Measurements from ENCODE around the gene FOCAD. TPM values are rescaled to one million over a fixed set of nuclear protein-coding genes. Genes with fewer than 3 reads are reported as not detected.
"Not testable (repeated sequence)": the region's sequence is repeated elsewhere in the genome, so short reads cannot be mapped to it uniquely, and the experiment has no call there.

FOCAD gene
- total RNA-seq, 4 donors from 2014 or later, result 24.0 to 64.5 (median 33.1) TPM

DNA sequence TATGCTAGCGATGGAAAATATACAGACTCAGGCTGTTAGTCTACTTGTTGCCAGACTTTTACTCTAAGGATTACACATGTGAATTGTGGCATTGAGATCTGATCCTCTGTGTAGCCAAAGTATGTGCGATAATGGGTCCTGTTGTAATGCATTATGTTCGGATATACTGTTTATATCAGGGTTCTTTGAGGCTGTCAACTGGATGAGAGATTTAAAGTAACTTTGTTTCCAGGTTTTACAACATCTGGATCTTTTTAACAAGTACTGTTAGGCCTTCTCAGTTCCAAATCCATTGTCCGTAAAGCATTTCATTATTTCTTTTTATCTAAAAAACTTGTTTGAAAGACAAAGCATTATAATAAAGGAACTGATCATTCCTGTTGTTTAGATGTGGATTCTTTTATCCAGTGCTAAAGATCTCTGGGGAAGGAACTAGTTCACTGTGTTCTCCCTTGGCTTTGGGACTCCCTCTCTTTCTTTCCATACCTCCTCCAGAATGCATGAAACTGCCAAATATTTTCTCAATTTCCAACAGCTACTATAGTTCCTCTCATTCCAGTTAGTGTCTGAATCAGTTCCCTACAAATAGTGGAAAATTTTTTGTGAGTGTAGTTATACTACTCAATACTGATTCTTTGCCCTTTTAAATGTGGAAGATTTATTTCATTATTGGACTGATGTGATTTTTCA, 278.6 kb downstream of the FOCAD start:
- Histone ChIP-seq H3K4me3 (no peak overlapping the region), H3K27ac (no peak overlapping the region), H3K9me3 (no peaks in the 10 kb centered on the region), H3K4me1 (no peaks in the 10 kb centered on the region), H3K27me3 (no peaks in the 10 kb centered on the region), H3K36me3 (peaks cover 6% of the 10 kb centered on the region)
- 75% methylated on average over 4 of the region's 4 CpGs for WGBS
- TF ChIP-seq, protein P1, sequence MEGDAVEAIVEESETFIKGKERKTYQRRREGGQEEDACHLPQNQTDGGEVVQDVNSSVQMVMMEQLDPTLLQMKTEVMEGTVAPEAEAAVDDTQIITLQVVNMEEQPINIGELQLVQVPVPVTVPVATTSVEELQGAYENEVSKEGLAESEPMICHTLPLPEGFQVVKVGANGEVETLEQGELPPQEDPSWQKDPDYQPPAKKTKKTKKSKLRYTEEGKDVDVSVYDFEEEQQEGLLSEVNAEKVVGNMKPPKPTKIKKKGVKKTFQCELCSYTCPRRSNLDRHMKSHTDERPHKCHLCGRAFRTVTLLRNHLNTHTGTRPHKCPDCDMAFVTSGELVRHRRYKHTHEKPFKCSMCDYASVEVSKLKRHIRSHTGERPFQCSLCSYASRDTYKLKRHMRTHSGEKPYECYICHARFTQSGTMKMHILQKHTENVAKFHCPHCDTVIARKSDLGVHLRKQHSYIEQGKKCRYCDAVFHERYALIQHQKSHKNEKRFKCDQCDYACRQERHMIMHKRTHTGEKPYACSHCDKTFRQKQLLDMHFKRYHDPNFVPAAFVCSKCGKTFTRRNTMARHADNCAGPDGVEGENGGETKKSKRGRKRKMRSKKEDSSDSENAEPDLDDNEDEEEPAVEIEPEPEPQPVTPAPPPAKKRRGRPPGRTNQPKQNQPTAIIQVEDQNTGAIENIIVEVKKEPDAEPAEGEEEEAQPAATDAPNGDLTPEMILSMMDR (IDR thresholded peaks at IDR 0.05), result no peak
- no peak for TF ChIP-seq POLR2A (IDR thresholded peaks at IDR 0.05)
- no peak for TF ChIP-seq POLR2AphosphoS5 (IDR thresholded peaks at IDR 0.05)
- no peak for TF ChIP-seq EP300 (IDR thresholded peaks at IDR 0.05)
- no peak for DNase-seq (ENCODE audit: low spot score in 2 of 2)

DNA sequence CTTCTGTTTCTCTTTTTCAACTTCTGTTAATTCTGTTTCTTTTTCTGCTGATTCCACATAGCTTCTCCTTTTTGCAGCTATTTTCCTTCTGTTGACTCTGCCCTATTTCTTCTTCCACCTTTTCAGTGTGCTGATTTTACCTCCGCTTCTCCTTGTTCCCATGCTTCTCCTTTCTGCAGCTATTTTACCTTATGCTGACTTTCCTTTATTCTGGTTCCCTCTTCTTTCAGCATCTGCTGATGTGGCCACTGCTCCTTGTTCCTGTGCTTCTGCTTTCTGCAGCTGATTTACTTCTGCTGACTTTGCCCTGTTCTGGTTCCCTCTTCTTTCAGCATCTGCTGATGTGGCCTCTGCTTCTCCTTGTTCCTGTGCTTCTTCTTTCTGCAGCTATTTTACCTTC, 288.6 kb downstream of the FOCAD start:
- Histone ChIP-seq H3K36me3 (peaks cover 9% of the 10 kb centered on the region), H3K27ac (no peak overlapping the region), H3K9me3 (no peaks in the 10 kb centered on the region), H3K4me3 (no peak overlapping the region), H3K4me1 (no peaks in the 10 kb centered on the region), H3K27me3 (no peaks in the 10 kb centered on the region)
- no peak for TF ChIP-seq POLR2A (IDR thresholded peaks at IDR 0.05)
- no peak for TF ChIP-seq EP300 (IDR thresholded peaks at IDR 0.05)
- TF ChIP-seq POLR2AphosphoS5 (IDR thresholded peaks at IDR 0.05), result no peak
- TF ChIP-seq, protein P1 (IDR thresholded peaks at IDR 0.05), result no peak
- 100% methylated on average over 1 of the region's 1 CpG for WGBS
- DNase-seq (ENCODE audit: low spot score in 2 of 2), result no peak

DNA sequence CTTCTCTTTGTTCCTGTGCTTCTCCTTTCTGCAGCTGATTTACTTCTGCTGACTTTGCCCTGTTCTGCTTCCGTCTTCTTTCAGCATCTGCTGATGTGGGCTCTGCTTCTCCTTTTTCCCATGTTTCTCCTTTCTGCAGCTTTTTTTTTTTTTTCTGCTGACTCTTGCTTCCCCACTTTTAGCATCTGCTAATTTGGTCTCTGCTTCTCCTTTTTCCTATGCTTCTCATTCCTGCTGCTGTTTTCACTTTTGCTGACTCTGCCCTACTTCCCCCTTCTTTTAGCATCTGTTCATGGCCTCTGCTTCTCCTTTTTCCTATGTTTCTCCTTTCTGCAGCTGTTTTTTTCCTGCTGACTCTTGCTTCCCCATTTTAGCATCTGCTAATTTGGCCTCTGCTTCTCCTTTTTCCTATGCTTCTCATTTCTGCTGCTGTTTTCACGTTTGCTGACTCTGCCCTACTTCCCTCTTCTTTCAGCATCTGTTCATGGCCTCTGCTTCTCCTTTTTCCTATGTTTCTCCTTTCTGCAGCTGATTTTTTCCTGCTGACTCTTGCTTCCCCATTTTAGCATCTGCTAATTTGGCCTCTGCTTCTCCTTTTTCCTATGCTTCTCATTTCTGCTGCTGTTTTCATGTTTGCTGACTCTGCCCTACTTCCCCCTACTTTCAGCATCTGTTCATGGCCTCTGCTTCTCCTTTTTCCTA, 289.3 kb downstream of the FOCAD start:
- H3K9me3 ChIP-seq; DNase-seq (ENCODE audit: low spot score in 2 of 2); H3K27ac ChIP-seq; H3K4me1 ChIP-seq; H3K27me3 ChIP-seq; H3K4me3 ChIP-seq: not testable (repeated sequence)
- WGBS, result 84% methylated on average over 2 of the region's 2 CpGs
- peaks cover 11% of the 10 kb centered on the region for H3K36me3 ChIP-seq

DNA sequence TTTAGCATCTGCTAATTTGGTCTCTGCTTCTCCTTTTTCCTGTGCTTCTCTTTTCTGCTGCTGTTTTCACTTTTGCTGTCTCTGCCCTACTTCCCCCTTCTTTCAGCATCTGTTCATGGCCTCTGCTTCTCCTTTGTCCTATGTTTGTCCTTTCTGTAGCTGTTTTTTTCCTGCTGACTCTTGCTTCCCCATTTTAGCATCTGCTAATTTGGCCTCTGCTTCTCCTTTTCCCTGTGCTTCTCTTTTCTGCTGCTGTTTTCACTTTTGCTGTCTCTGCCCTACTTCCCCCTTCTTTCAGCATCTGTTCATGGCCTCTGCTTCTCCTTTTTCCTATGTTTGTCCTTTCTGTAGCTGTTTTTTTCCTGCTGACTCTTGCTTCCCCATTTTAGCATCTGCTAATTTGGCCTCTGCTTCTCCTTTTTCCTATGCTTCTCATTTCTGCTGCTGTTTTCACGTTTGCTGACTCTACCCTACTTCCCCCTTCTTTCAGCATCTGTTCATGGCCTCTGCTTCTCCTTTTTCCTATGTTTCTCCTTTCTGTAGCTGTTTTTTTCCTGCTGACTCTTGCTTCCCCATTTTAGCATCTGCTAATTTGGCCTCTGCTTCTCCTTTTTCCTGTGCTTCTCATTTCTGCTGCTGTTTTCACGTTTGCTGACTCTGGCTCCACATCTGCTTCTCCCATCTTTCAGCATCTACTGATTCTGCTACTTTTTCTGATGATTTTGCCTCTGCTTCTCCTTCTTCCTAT, 290.3 kb downstream of the FOCAD start:
- not testable (repeated sequence) for H3K4me1 ChIP-seq; H3K9me3 ChIP-seq; DNase-seq (ENCODE audit: low spot score in 2 of 2); H3K27me3 ChIP-seq; H3K4me3 ChIP-seq; H3K27ac ChIP-seq
- H3K36me3 ChIP-seq, result peaks cover 13% of the 10 kb centered on the region
- WGBS, result 67% methylated on average over 2 of the region's 2 CpGs

DNA sequence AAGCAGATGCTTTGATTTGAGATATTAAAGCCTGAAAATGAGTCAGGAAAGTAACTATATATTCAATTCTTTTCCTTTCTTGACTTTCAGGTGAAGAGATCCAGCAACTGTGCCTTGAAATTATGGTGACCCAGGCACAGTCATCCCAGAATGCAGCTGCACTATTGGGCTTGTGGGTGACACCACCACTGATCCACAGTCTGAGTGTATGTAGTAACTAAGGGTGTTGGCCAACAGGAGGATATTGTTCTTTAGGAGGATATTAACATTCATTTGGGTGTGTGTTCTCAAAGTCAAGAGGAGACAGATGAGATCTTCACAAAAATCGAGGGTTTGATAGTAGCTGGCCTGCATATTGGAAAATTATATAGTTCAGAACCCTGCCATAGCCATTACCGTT, 294.2 kb downstream of the FOCAD start:
- 91% methylated on average over 2 of the region's 2 CpGs for WGBS
- H3K4me3 ChIP-seq, result no peak overlapping the region
- peaks cover 13% of the 10 kb centered on the region for H3K36me3 ChIP-seq
- H3K27ac ChIP-seq, result no peak overlapping the region
- H3K9me3 ChIP-seq, result no peaks in the 10 kb centered on the region
- peaks cover 6% of the 10 kb centered on the region for H3K4me1 ChIP-seq
- DNase-seq (ENCODE audit: low spot score in 2 of 2), result no peak
- TF ChIP-seq POLR2A (IDR thresholded peaks at IDR 0.05) (no peak), EP300 (IDR thresholded peaks at IDR 0.05) (no peak), POLR2AphosphoS5 (IDR thresholded peaks at IDR 0.05) (no peak)
- TF ChIP-seq, protein P1 (IDR thresholded peaks at IDR 0.05), result no peak
- no peaks in the 10 kb centered on the region for H3K27me3 ChIP-seq

DNA sequence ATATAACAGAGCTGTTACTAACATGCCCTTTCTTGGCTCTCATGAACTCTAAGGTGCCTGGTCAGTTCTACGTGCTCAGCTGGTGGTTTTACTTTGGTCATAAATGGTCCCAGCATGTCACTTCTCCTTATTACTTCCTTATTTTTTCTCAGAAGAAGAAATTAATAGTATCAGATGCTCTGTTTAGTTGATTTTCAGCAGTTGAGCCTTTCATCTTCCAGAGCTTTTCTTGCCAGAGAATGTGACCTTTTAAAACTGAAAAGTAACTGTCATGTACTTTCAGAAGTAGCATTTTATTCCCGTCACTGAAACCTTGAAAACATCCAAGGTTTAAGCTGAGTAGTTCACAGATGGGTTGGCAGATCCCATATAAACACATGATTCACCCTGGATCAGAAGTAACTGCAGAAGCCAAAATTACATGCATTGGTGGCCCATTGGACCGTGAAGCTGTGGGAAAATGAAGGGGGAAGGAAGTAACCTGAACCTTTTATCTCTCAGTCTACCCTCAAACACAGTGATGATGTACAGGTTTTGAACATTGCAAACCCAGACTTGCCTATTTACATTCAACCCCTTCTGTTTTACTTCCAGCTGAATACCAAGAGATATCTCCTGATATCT, 296.9 kb downstream of the FOCAD start:
- H3K27ac ChIP-seq, result no peak overlapping the region

More for the DNA sequence above, 296.9 kb downstream of the FOCAD start:
- H3K4me3 ChIP-seq, result no peak overlapping the region
- peaks cover 6% of the 10 kb centered on the region for H3K4me1 ChIP-seq
- H3K27me3 ChIP-seq, result no peaks in the 10 kb centered on the region
- WGBS, result 39% methylated on average over 3 of the region's 3 CpGs
- TF ChIP-seq EP300 (IDR thresholded peaks at IDR 0.05), result no peak
- TF ChIP-seq POLR2A (IDR thresholded peaks at IDR 0.05), result no peak
- TF ChIP-seq, protein P1 (IDR thresholded peaks at IDR 0.05), result no peak
- no peak for TF ChIP-seq POLR2AphosphoS5 (IDR thresholded peaks at IDR 0.05)
- no peak for DNase-seq (ENCODE audit: low spot score in 2 of 2)
- H3K36me3 ChIP-seq, result peaks cover 13% of the 10 kb centered on the region
- H3K9me3 ChIP-seq, result no peaks in the 10 kb centered on the region
